CD4-positive, alpha-beta memory T cell (primary cell): ENCODE measurements around the gene FERMT1. TPM values are rescaled to one million over a fixed set of nuclear protein-coding genes. Genes with fewer than 3 reads are reported as not detected.
A peak's percentile ranks its signal among the peaks of the same experiment; 100 is the strongest.
"Not testable (repeated sequence)": the region's sequence is repeated elsewhere in the genome, so short reads cannot be mapped to it uniquely, and the experiment has no call there.

Experiments used
- CTCF ChIA-PET: fragments of 350-600 bp; sonication (Branson Sonifier 250); formaldehyde crosslinking; loops from one replicate; lab custom pipeline; 2021; ENCODE audit warnings: inconsistent platforms; ENCODE audit not compliant: partially characterized antibody; lab: Charles Lee
- POLR2A ChIA-PET: fragments of 350-600 bp; sonication (Branson Sonifier 250); formaldehyde crosslinking; loops from one replicate; lab custom pipeline; 2021; ENCODE audit not compliant: partially characterized antibody; lab: Charles Lee
- DNase-seq, 5 donors: peaks; one replicate each; pipeline versions ENCODE4 v3.0.0 to v3.0.0-alpha.2; 2020 to 2022; ENCODE audit warnings: mixed read lengths in 1 of 5
- H3K27ac ChIP-seq: one replicate; pipeline ENCODE4 v1.7.0; 2013; ENCODE audit warnings: low read depth, low read length
- H3K27me3 ChIP-seq: 2 replicates; pipeline ENCODE4 v1.7.0; 2013; ENCODE audit warnings: mild to moderate bottlenecking, low read length, moderate library complexity; ENCODE audit not compliant: insufficient read depth
- H3K36me3 ChIP-seq: 2 replicates; pipeline ENCODE4 v1.7.0; 2013; ENCODE audit warnings: mild to moderate bottlenecking, low read length, moderate library complexity; ENCODE audit not compliant: insufficient read depth
- H3K4me1 ChIP-seq: 2 replicates; pipeline ENCODE4 v1.7.0; 2013; ENCODE audit warnings: mild to moderate bottlenecking, low read length, moderate library complexity; ENCODE audit not compliant: insufficient read depth
- H3K4me3 ChIP-seq, 2 donors: one replicate each; pipeline ENCODE4 v1.7.0; 2013; ENCODE audit warnings: low read length in 2 of 2, mild to moderate bottlenecking in 1 of 2
- H3K9me3 ChIP-seq, 2 donors: one replicate each; pipeline ENCODE4 v1.7.0; 2013; ENCODE audit warnings: low read length in 2 of 2, control low read depth in 1 of 2; ENCODE audit not compliant: control insufficient read depth in 1 of 2
- H3K27ac Mint-ChIP-seq, 7 donors: one replicate each; pipeline ENCODE4 v1.8.0; 2020 to 2021; ENCODE audit warnings: mixed read lengths in 7 of 7, mild to moderate bottlenecking in 6 of 7, inconsistent platforms in 3 of 7, moderate library complexity in 3 of 7
- H3K27me3 Mint-ChIP-seq, 2 donors: one replicate each; pipeline ENCODE4 v1.8.0; 2020 to 2021; ENCODE audit warnings: mixed read lengths in 2 of 2
- H3K36me3 Mint-ChIP-seq, 2 donors: one replicate each; pipeline ENCODE4 v1.8.0; 2020 to 2021; ENCODE audit warnings: mixed read lengths in 2 of 2, inconsistent platforms in 1 of 2, mild to moderate bottlenecking in 1 of 2
- H3K4me1 Mint-ChIP-seq, 4 donors: one replicate each; pipeline ENCODE4 v1.8.0; 2020 to 2021; ENCODE audit warnings: mixed read lengths in 4 of 4, mild to moderate bottlenecking in 1 of 4
- H3K4me3 Mint-ChIP-seq, 8 donors: one replicate each; pipeline ENCODE4 v1.8.0; 2020 to 2021; ENCODE audit warnings: mixed read lengths in 8 of 8, mild to moderate bottlenecking in 7 of 8, moderate library complexity in 6 of 8, inconsistent platforms in 3 of 8
- H3K9me3 Mint-ChIP-seq, 8 donors: one replicate each; pipeline ENCODE4 v1.8.0; 2020 to 2021; ENCODE audit warnings: mixed read lengths in 8 of 8, mild to moderate bottlenecking in 5 of 8, inconsistent platforms in 3 of 8, moderate library complexity in 1 of 8
- intact Hi-C: fragments of 100-400 bp; cut with micrococcal nuclease; formaldehyde crosslinking; loops from one replicate; pipeline ENCODE4 v1.15.1; 2023
- polyA plus RNA-seq, 2 donors: library from polyadenylated mRNA; unstranded; fragments of 300-500 nt; fragmentation: Illumina TruSeq; gene quantifications; one replicate each; pipeline ENCODE4 v1.2.3, GENCODE V29; 2021
- total RNA-seq, 2 experiments: library from RNA; stranded (reverse); gene quantifications; one replicate each; pipeline ENCODE4 v1.2.3, GENCODE V29; 2021

Gene FERMT1
- total and polyA plus RNA-seq, 4 experiments from 2014 or later, result not detected

- POLR2A ChIA-PET, H3K27me3 ChIP-seq, H3K4me3 Mint-ChIP-seq, DNase-seq, H3K4me1 ChIP-seq, CTCF ChIA-PET, H3K9me3 Mint-ChIP-seq, H3K27me3 Mint-ChIP-seq, intact Hi-C loops, H3K9me3 ChIP-seq, H3K4me3 ChIP-seq, H3K27ac ChIP-seq: not testable (repeated sequence)
- H3K36me3 Mint-ChIP-seq, result peaks cover 50 to 53% of the 10 kb centered on the region in 2 donors
- H3K4me1 Mint-ChIP-seq, result peaks cover 6 to 13% (median 10%) of the 10 kb centered on the region in 4 donors
- peaks cover 27% of the 10 kb centered on the region for H3K36me3 ChIP-seq
- peak overlapping the region in 1 of 7 donors; percentile 0 for H3K27ac Mint-ChIP-seq
Observed at GRCh38 chr20:6032907-6033306, 89.9 kb downstream of the FERMT1 start.

- ChIA-PET CTCF (no interaction called here), POLR2A (no interaction called here)
- DNase-seq, result peak in 1 of 5 donors; percentile 10
- Mint-ChIP-seq H3K36me3 (peaks cover 42 to 52% of the 10 kb centered on the region in 2 donors), H3K27ac (peak overlapping the region in 3 of 7 donors; percentile 7 to 66 (median 32)), H3K9me3 (no peaks in the 10 kb centered on the region), H3K4me3 (peak overlapping the region in 1 of 8 donors; percentile 4), H3K27me3 (no peaks in the 10 kb centered on the region), H3K4me1 (peaks cover 13 to 24% (median 16%) of the 10 kb centered on the region in 4 donors)
- intact Hi-C loops, result no loop called here
- Histone ChIP-seq H3K9me3 (no peaks in the 10 kb centered on the region), H3K27ac (no peak overlapping the region), H3K27me3 (no peaks in the 10 kb centered on the region), H3K36me3 (peaks cover 13% of the 10 kb centered on the region), H3K4me3 (no peak overlapping the region), H3K4me1 (peaks cover 3% of the 10 kb centered on the region)
Observed at GRCh38 chr20:6030453-6031080, 92.3 kb downstream of the FERMT1 start.

GRCh38 chr20:6029538-6029937 lies 93.3 kb downstream of the FERMT1 start:
- Mint-ChIP-seq H3K36me3 (peaks cover 45 to 57% of the 10 kb centered on the region in 2 donors), H3K27ac (no peak overlapping the region), H3K4me3 (no peak overlapping the region), H3K27me3 (no peaks in the 10 kb centered on the region), H3K4me1 (peaks cover 16 to 24% (median 20%) of the 10 kb centered on the region in 4 donors), H3K9me3 (peaks cover 0 to 2% (median 0%) of the 10 kb centered on the region in 8 donors)
- Histone ChIP-seq H3K27ac (no peak overlapping the region), H3K27me3 (no peaks in the 10 kb centered on the region), H3K9me3 (no peaks in the 10 kb centered on the region), H3K4me1 (peaks cover 3% of the 10 kb centered on the region), H3K4me3 (no peak overlapping the region), H3K36me3 (peaks cover 9% of the 10 kb centered on the region)
- POLR2A ChIA-PET, result no interaction called here
- intact Hi-C loops, result no loop called here
- CTCF ChIA-PET, result no interaction called here
- no peak for DNase-seq

GRCh38 chr20:6028818-6029217 lies 94.0 kb downstream of the FERMT1 start:
- ChIA-PET POLR2A (no interaction called here), CTCF (no interaction called here)
- DNase-seq, result no peak
- H3K27me3 Mint-ChIP-seq, result no peaks in the 10 kb centered on the region
- Histone ChIP-seq H3K9me3 (no peaks in the 10 kb centered on the region), H3K27ac (no peak overlapping the region), H3K36me3 (peaks cover 9% of the 10 kb centered on the region), H3K4me1 (peaks cover 3% of the 10 kb centered on the region), H3K27me3 (no peaks in the 10 kb centered on the region), H3K4me3 (no peak overlapping the region)
- H3K27ac Mint-ChIP-seq, result peak overlapping the region in 1 of 7 donors; percentile 13
- peaks cover 16 to 23% (median 20%) of the 10 kb centered on the region in 4 donors for H3K4me1 Mint-ChIP-seq
- H3K36me3 Mint-ChIP-seq, result peaks cover 46 to 57% of the 10 kb centered on the region in 2 donors
- no peak overlapping the region for H3K4me3 Mint-ChIP-seq
- intact Hi-C loops, result no loop called here
- H3K9me3 Mint-ChIP-seq, result peaks cover 0 to 2% (median 0%) of the 10 kb centered on the region in 8 donors

GRCh38 chr20:6026051-6026450 lies 96.8 kb downstream of the FERMT1 start:
- H3K9me3 Mint-ChIP-seq, result peaks cover 0 to 2% (median 0%) of the 10 kb centered on the region in 8 donors
- peaks cover 48 to 55% of the 10 kb centered on the region in 2 donors for H3K36me3 Mint-ChIP-seq
- Histone ChIP-seq H3K27ac (no peak overlapping the region), H3K27me3 (no peaks in the 10 kb centered on the region), H3K4me3 (no peak overlapping the region), H3K4me1 (peaks cover 3% of the 10 kb centered on the region), H3K36me3 (peaks cover 9% of the 10 kb centered on the region), H3K9me3 (no peaks in the 10 kb centered on the region)
- H3K27ac Mint-ChIP-seq, result peak overlapping the region in 1 of 7 donors; percentile 0
- POLR2A ChIA-PET, result no interaction called here
- CTCF ChIA-PET, result interaction anchor here (1.5 kb wide), 1 partner anchor 8 kb away, joined by 3 read pairs; no protein-coding TSS in a partner anchor
- no peak for DNase-seq
- H3K27me3 Mint-ChIP-seq, result no peaks in the 10 kb centered on the region
- peaks cover 15 to 27% (median 25%) of the 10 kb centered on the region in 4 donors for H3K4me1 Mint-ChIP-seq
- H3K4me3 Mint-ChIP-seq, result no peak overlapping the region
- intact Hi-C loops, result no loop called here

Other genes with a start within 250 kb of the FERMT1 start
- gene CHGB, start 211.5 kb downstream of the FERMT1 start, total RNA-seq, result 1 to 10 TPM in 1 of 2 experiments, under 1 TPM in 1; 0.79 to 1.2 TPM
- under 1 TPM in 1 of 2 donors, not detected in 1; 0.14 TPM for gene CHGB, start 211.5 kb downstream of the FERMT1 start, polyA plus RNA-seq
- gene TRMT6, start 172.5 kb downstream of the FERMT1 start, total RNA-seq, result 10 to 100 TPM; 17.9 to 18.3 TPM
- 10 to 100 TPM; 13.4 to 21.0 TPM for gene TRMT6, start 172.5 kb downstream of the FERMT1 start, polyA plus RNA-seq
- 10 to 100 TPM; 10.2 to 11.1 TPM for gene MCM8, start 172.4 kb downstream of the FERMT1 start, total RNA-seq
- gene MCM8, start 172.4 kb downstream of the FERMT1 start, polyA plus RNA-seq, result under 1 TPM in 1 of 2 donors, not detected in 1; 0.78 TPM
- gene CRLS1, start 116.9 kb downstream of the FERMT1 start, total RNA-seq, result 10 to 100 TPM; 22.5 to 22.6 TPM
- gene CRLS1, start 116.9 kb downstream of the FERMT1 start, polyA plus RNA-seq, result 10 to 100 TPM; 43.1 to 45.0 TPM
- not detected for gene LRRN4, start 69.0 kb downstream of the FERMT1 start, total RNA-seq
- gene LRRN4, start 69.0 kb downstream of the FERMT1 start, polyA plus RNA-seq, result not detected